Measurements from ENCODE around the gene NEDD9.
A peak's percentile ranks its signal among the peaks of the same experiment; 100 is the strongest.

NEDD9 gene

DNA sequence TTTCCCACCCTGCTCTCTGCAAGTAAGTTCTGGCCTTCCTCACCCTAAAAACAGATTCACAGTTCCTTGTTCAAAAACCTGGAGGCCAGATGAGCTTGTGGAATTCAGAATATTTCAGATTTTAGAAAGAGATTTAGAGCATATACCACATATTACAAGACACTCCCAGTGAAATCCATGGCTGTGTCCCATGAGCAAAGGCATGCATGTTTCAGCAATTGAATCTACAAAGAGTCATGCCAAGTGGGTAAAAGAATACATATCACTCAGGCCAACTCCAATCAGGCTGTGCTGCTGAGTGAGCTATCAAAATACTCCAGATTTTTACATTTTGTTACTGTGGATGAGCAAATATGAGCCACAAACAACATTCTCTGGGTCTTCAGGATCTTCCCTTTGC, 10.2 kb upstream of the NEDD9 start:
- peaks cover 9% of the 10 kb centered on the region for H3K27me3 ChIP-seq (ENCODE audit: control insufficient read depth, insufficient read depth, low read length)
- H3K27ac ChIP-seq (ENCODE audit: low read length) = no peak overlapping the region
- H3K4me3 ChIP-seq (ENCODE audit: low read length) = no peak overlapping the region
- H3K9me3 ChIP-seq (ENCODE audit: control insufficient read depth, low read depth, low read length) = no peaks in the 10 kb centered on the region
- no peaks in the 10 kb centered on the region for H3K36me3 ChIP-seq (ENCODE audit: control insufficient read depth, low read depth, low read length)
- no peak overlapping the region for H3K9ac ChIP-seq (ENCODE audit: low read length)
- H3K4me1 ChIP-seq (ENCODE audit: control insufficient read depth, low read depth, low read length) = peaks cover 4% of the 10 kb centered on the region

DNA sequence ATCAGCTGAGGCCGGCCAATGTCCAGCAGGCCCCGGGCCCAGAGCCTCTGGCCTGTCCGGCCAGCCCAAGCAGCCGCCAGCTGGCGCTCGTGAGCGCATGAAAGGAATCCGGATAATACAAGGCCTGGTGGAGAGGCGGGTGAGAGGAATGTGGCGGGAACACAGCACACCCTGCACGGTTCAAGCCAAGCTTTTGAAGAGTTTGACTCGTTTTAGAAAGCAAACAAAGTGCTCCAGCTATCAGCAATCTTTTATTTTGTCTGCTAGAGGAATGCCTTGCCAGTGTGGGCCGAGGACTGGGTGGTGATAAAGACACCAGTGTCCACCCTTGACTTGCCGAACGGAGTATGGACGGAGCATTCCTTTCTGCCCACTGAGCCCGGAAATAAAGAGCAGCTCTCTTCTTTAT, 9.3 kb upstream of the NEDD9 start:
- H3K36me3 ChIP-seq (ENCODE audit: control insufficient read depth, low read depth, low read length) = no peaks in the 10 kb centered on the region
- H3K4me1 ChIP-seq (ENCODE audit: control insufficient read depth, low read depth, low read length) = peaks cover 4% of the 10 kb centered on the region
- no peak overlapping the region for H3K4me3 ChIP-seq (ENCODE audit: low read length)
- no peaks in the 10 kb centered on the region for H3K9me3 ChIP-seq (ENCODE audit: control insufficient read depth, low read depth, low read length)
- peaks cover 9% of the 10 kb centered on the region for H3K27me3 ChIP-seq (ENCODE audit: control insufficient read depth, insufficient read depth, low read length)
- H3K27ac ChIP-seq (ENCODE audit: low read length) = no peak overlapping the region
- H3K9ac ChIP-seq (ENCODE audit: low read length) = no peak overlapping the region

DNA sequence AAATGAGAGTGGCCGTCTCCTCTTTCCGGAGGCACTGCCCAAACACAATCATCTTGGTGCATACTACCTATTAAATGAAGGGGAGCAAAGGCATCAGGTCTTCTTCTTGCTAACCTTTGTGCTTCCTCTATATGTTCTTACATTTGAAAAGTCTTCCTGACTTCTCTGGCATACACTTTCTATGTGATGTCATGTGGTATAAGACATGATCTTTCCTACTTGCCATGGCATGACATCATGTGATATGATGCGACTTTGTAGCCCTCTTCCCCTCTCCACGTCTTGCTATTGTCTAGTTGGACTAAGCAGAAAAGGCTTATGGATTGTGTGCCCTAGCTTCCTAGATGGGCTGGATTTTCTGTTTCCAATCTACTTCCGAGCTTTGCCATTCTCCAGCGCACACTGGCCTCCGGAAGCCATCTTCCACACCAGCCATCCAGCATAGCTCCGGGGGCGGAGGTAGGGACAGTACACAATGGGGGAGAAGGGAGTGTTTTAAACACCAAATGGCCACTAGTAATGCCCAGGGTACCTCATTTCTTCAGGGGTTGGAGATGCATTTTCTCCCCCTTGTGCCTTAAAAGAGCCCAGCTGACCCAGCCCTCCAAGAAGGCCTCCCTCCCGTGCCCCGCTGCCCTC, 8.8 kb upstream of the NEDD9 start:
- Histone ChIP-seq H3K36me3 (ENCODE audit: control insufficient read depth, low read depth, low read length) (no peaks in the 10 kb centered on the region), H3K27ac (ENCODE audit: low read length) (no peak overlapping the region), H3K4me1 (ENCODE audit: control insufficient read depth, low read depth, low read length) (peaks cover 4% of the 10 kb centered on the region), H3K9me3 (ENCODE audit: control insufficient read depth, low read depth, low read length) (no peaks in the 10 kb centered on the region), H3K4me3 (ENCODE audit: low read length) (no peak overlapping the region), H3K27me3 (ENCODE audit: control insufficient read depth, insufficient read depth, low read length) (peaks cover 9% of the 10 kb centered on the region), H3K9ac (ENCODE audit: low read length) (no peak overlapping the region)

DNA sequence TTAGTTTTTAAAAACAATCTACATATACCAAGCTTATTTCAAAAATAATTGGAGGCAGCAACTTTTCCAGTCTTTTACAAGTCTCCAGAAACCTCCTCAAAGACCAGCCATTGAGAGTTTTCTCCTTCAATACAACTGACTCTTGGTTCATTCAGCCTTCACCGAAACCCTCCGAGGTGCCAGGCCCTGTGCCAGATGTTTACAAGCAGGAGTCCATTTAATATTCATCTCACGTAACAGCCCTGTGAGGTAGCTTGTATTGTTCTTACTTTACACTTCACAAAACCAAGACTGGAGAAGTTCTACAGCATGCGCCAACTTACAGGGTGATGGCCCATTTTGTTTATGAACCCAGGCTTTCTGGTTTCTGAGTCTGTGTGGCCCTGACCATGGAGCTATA, 5.5 kb upstream of the NEDD9 start:
- H3K9me3 ChIP-seq (ENCODE audit: control insufficient read depth, low read depth, low read length) = no peaks in the 10 kb centered on the region
- H3K4me1 ChIP-seq (ENCODE audit: control insufficient read depth, low read depth, low read length) = peaks cover 13% of the 10 kb centered on the region
- H3K36me3 ChIP-seq (ENCODE audit: control insufficient read depth, low read depth, low read length) = no peaks in the 10 kb centered on the region
- H3K27ac ChIP-seq (ENCODE audit: low read length) = no peak overlapping the region
- H3K4me3 ChIP-seq (ENCODE audit: low read length) = no peak overlapping the region
- H3K9ac ChIP-seq (ENCODE audit: low read length) = no peak overlapping the region
- peaks cover 9% of the 10 kb centered on the region for H3K27me3 ChIP-seq (ENCODE audit: control insufficient read depth, insufficient read depth, low read length)

DNA sequence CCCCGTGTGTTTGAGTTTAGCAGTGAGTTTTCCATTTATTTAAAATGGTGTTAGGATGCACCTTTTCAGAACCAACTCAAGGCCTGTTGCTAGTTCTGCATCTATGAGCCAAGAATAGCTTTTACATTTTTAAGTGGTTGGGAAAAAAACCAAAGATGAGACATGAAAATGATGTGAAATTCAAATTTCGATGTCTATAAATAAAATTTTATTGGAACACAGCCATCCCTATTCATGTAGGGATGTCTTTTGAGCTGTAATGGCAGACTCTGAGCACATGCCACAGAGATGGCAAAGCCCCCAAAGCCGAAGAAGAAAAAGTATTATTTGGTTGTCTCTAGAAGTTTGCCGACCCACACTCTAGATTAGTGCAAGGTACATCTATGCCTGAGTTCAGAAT, 5.0 kb upstream of the NEDD9 start:
- H3K4me3 ChIP-seq (ENCODE audit: low read length) = no peak overlapping the region
- H3K9me3 ChIP-seq (ENCODE audit: control insufficient read depth, low read depth, low read length) = no peaks in the 10 kb centered on the region
- peaks cover 13% of the 10 kb centered on the region for H3K4me1 ChIP-seq (ENCODE audit: control insufficient read depth, low read depth, low read length)
- H3K27ac ChIP-seq (ENCODE audit: low read length) = no peak overlapping the region
- H3K27me3 ChIP-seq (ENCODE audit: control insufficient read depth, insufficient read depth, low read length) = peaks cover 7% of the 10 kb centered on the region
- no peak overlapping the region for H3K9ac ChIP-seq (ENCODE audit: low read length)
- H3K36me3 ChIP-seq (ENCODE audit: control insufficient read depth, low read depth, low read length) = no peaks in the 10 kb centered on the region

DNA sequence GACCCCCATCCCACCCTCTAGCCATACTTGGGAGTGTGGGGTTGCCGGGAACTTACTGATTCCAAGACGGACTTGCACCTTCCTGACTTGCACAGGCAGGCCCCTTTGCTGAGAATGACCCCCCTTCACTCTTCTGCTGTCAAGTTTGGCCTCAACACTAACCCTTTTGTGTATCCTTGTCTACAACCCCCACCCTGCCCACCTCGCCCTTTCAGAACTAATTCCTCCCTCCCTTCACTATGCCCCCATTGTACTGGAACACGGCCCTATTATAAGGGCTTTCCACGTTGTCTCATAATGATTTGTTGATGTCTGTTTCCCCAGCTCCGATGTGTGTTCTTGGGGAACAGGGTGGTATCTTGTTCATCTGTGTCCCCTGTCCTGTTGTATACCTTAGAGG, 4.4 kb upstream of the NEDD9 start:
- no peak overlapping the region for H3K4me3 ChIP-seq (ENCODE audit: low read length)
- peaks cover 2% of the 10 kb centered on the region for H3K27me3 ChIP-seq (ENCODE audit: control insufficient read depth, insufficient read depth, low read length)
- H3K9me3 ChIP-seq (ENCODE audit: control insufficient read depth, low read depth, low read length) = no peaks in the 10 kb centered on the region
- H3K4me1 ChIP-seq (ENCODE audit: control insufficient read depth, low read depth, low read length) = peaks cover 10% of the 10 kb centered on the region
- H3K9ac ChIP-seq (ENCODE audit: low read length) = no peak overlapping the region
- H3K27ac ChIP-seq (ENCODE audit: low read length) = no peak overlapping the region
- H3K36me3 ChIP-seq (ENCODE audit: control insufficient read depth, low read depth, low read length) = no peaks in the 10 kb centered on the region

DNA sequence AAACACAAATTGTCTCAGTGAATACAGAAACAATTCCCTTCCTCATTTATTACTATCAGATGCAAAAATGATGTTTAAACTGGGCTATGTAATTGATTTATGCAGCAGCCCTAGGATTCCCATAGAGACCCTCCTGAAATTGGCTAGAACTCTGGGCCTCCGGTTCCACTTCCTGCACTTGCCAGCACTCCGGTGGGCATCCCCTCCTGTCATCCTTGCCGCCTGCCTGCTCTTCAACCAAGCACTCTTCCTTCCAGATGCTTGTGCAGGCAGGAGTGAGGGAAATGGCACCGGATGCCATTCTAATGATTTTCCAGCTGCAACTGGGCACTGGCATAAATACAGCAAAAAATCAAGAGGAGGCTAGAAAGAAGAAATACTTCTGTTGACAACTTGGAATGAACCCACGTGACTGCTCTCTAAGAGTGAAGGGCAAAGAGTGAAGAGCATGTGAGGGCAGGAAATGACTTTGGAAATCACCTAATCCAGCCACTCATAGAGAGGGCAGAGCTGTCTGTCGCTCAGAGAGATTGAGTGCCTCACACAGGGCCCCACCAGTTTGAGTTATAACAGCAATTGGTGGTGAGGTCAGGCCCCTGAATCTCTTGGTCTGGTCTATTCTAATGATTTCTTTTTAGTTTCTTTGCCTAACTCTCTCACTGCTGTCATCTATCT, 3.7 kb upstream of the NEDD9 start:
- no peak overlapping the region for H3K27ac ChIP-seq (ENCODE audit: low read length)
- H3K27me3 ChIP-seq (ENCODE audit: control insufficient read depth, insufficient read depth, low read length) = no peaks in the 10 kb centered on the region
- no peaks in the 10 kb centered on the region for H3K36me3 ChIP-seq (ENCODE audit: control insufficient read depth, low read depth, low read length)
- no peaks in the 10 kb centered on the region for H3K9me3 ChIP-seq (ENCODE audit: control insufficient read depth, low read depth, low read length)
- H3K4me3 ChIP-seq (ENCODE audit: low read length) = no peak overlapping the region
- no peak overlapping the region for H3K9ac ChIP-seq (ENCODE audit: low read length)
- H3K4me1 ChIP-seq (ENCODE audit: control insufficient read depth, low read depth, low read length) = peaks cover 14% of the 10 kb centered on the region

DNA sequence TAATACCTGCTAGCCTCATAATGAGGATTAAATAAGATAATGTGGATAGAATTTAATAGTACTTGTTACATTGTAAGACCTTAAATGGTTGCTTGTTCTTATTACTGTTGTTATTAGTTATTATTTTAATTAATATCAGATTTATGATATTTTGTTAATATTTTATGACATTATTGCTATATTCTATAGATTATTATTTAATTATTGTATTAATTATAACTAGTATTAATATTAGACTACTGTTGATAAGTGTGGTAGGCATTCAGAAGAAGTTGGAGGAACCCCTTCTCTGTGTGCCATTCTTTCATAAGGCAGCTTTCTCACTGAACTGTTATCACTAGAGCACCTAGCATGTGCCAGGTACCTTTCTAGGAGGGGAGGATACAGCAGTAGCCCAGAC, 2.6 kb upstream of the NEDD9 start:
- Histone ChIP-seq H3K9me3 (ENCODE audit: control insufficient read depth, low read depth, low read length) (no peaks in the 10 kb centered on the region), H3K9ac (ENCODE audit: low read length) (no peak overlapping the region), H3K27ac (ENCODE audit: low read length) (no peak overlapping the region), H3K4me3 (ENCODE audit: low read length) (no peak overlapping the region), H3K36me3 (ENCODE audit: control insufficient read depth, low read depth, low read length) (no peaks in the 10 kb centered on the region), H3K27me3 (ENCODE audit: control insufficient read depth, insufficient read depth, low read length) (no peaks in the 10 kb centered on the region), H3K4me1 (ENCODE audit: control insufficient read depth, low read depth, low read length) (peaks cover 15% of the 10 kb centered on the region)

DNA sequence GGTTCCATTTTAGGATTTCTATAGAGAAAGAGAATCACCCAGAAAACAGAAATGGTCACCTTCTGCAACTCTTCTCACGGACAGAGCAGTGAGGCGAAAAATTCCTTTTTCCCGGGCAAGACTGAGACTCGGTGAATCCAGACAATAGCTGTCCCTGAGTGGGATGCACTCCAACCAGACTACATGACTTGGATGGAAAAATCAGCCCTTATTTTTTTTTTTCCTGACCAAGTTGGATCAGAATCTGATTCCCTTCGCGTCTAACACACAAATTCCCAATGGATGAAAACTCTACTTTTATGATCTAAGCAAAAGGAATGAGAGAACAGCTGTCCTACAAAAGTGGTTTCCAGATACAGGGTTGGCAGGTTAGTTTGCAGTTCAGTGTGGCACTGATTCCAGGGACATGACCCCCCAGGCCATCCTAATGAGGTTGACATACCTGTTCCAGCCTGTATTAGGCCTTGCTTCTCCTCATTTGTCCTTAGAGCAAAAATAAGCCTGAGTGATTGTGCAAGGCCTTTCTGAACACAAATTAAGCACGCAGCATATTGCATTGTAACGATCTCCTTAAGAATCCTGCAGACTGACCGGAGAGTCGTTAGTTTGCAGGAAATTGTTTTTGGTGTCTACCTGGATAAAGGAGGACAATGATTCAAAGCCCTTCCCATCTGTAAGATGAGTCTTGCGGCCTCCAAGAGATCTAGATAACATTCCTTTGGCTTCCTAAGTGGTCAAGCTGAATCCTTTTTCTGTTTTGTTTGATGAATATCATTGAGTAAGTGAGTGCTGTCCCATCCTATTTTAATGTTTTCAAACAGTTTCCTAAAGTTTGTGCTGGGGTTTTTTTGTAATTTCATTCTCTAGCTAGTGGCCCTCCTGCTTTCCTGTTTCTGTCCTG, 1.5 kb upstream of the NEDD9 start:
- no peaks in the 10 kb centered on the region for H3K9me3 ChIP-seq (ENCODE audit: control insufficient read depth, low read depth, low read length)
- H3K27me3 ChIP-seq (ENCODE audit: control insufficient read depth, insufficient read depth, low read length) = no peaks in the 10 kb centered on the region
- no peaks in the 10 kb centered on the region for H3K36me3 ChIP-seq (ENCODE audit: control insufficient read depth, low read depth, low read length)
- H3K9ac ChIP-seq (ENCODE audit: low read length) = peak overlapping the region; percentile 63
- H3K4me1 ChIP-seq (ENCODE audit: control insufficient read depth, low read depth, low read length) = peaks cover 25% of the 10 kb centered on the region
- H3K27ac ChIP-seq (ENCODE audit: low read length) = no peak overlapping the region
- H3K4me3 ChIP-seq (ENCODE audit: low read length) = peak overlapping the region; percentile 69

DNA sequence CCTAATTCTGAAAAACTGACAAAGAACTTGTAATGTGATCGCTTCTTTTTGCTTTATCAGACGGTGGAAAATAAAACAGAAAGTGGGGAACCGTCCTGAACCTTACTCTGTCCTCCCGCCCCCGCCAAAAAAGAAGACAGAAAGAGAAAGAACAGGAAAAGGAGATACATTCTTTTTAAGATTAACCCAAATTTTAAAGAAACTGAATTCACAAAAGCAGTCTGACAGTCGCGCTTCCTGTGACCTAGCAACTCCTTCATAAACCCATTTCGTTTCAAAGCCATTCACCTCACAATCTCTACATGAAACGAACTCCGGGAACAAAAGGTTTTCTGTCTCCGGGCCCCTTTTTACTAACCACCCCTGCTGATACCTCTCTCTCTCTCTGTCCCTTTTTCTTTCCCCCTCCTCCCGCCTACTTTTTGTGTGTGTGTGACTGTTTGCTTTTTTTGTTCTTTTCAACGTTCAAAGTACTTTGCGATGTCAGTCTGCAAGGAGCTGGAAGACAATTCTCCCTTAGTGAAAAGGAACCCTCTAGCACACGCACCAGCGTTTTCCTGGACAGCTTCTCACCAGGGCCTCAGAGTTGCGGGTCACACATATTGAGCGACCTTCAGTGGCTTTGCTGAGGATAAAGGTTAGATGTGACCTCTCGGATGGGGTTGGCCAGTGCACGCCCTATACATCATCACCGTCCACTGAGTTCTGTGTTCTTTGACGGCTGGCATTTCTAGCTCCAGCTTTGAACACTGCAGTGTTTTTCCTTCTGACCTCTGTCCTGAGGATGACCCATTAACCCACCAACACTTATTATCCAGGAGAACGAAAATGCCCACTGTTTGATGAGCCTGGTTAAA, 530 bp upstream of the NEDD9 start:
- peaks cover 28% of the 10 kb centered on the region for H3K4me1 ChIP-seq (ENCODE audit: control insufficient read depth, low read depth, low read length)
- H3K9ac ChIP-seq (ENCODE audit: low read length) = peak overlapping the region; percentile 63

More for the DNA sequence above, 530 bp upstream of the NEDD9 start:
- no peaks in the 10 kb centered on the region for H3K27me3 ChIP-seq (ENCODE audit: control insufficient read depth, insufficient read depth, low read length)
- peak overlapping the region; percentile 69 for H3K4me3 ChIP-seq (ENCODE audit: low read length)
- no peaks in the 10 kb centered on the region for H3K9me3 ChIP-seq (ENCODE audit: control insufficient read depth, low read depth, low read length)
- H3K27ac ChIP-seq (ENCODE audit: low read length) = peak overlapping the region; percentile 36
- H3K36me3 ChIP-seq (ENCODE audit: control insufficient read depth, low read depth, low read length) = no peaks in the 10 kb centered on the region

All from iPS-18a (cell line).